Nephron progenitor cell (in vitro differentiated cells): ENCODE results near the gene DCTN4.
A peak's percentile ranks its signal among the peaks of the same experiment; 100 is the strongest.

Source experiments
- DNase-seq: peaks from one replicate; pipeline ENCODE4 v3.0.0; 2021
- H3K27ac Mint-ChIP-seq: 2 replicates; pipeline ENCODE4 v1.8.0; 2021; ENCODE audit warnings: mild to moderate bottlenecking, moderate library complexity, mixed read lengths
- H3K27me3 Mint-ChIP-seq: 2 replicates; pipeline ENCODE4 v1.8.0; 2021; ENCODE audit warnings: mild to moderate bottlenecking, low read depth, mixed read lengths; ENCODE audit not compliant: poor library complexity
- H3K36me3 Mint-ChIP-seq: 2 replicates; pipeline ENCODE4 v1.8.0; 2021; ENCODE audit warnings: low read depth, mixed read lengths
- H3K4me1 Mint-ChIP-seq: 2 replicates; pipeline ENCODE4 v1.8.0; 2021; ENCODE audit warnings: mixed read lengths
- H3K4me3 Mint-ChIP-seq: 2 replicates; pipeline ENCODE4 v1.8.0; 2021; ENCODE audit warnings: mild to moderate bottlenecking, moderate library complexity, mixed read lengths
- H3K9me3 Mint-ChIP-seq: 2 replicates; pipeline ENCODE4 v1.8.0; 2021; ENCODE audit warnings: mild to moderate bottlenecking, moderate library complexity, mixed read lengths
- CTCF ChIP-seq: fragments of 200-600 bp; sonication (generic); IDR thresholded peaks from 2 replicates; pipeline ENCODE4 v1.5.0; 2021; ENCODE audit warnings: antibody characterized with exemption

DCTN4 gene

GRCh38 chr5:150674341-150674821, 84.4 kb downstream of the DCTN4 start:
- no peak for TF ChIP-seq CTCF
- H3K4me1 Mint-ChIP-seq = peaks cover 35% of the 10 kb centered on the region
- peak overlapping the region; percentile 78 for H3K27ac Mint-ChIP-seq
- no peak overlapping the region for H3K4me3 Mint-ChIP-seq
- H3K36me3 Mint-ChIP-seq = peaks cover 10% of the 10 kb centered on the region
- H3K27me3 Mint-ChIP-seq = peaks cover 17% of the 10 kb centered on the region
- H3K9me3 Mint-ChIP-seq = peaks cover 5% of the 10 kb centered on the region
- no peak for DNase-seq

- no peak for DNase-seq
- H3K27me3 Mint-ChIP-seq = peaks cover 17% of the 10 kb centered on the region
- H3K4me3 Mint-ChIP-seq = peak overlapping the region; percentile 84
- H3K36me3 Mint-ChIP-seq = peaks cover 10% of the 10 kb centered on the region
- peaks cover 5% of the 10 kb centered on the region for H3K9me3 Mint-ChIP-seq
- H3K27ac Mint-ChIP-seq = no peak overlapping the region
- no peak for TF ChIP-seq CTCF
- H3K4me1 Mint-ChIP-seq = peaks cover 35% of the 10 kb centered on the region
Observed at GRCh38 chr5:150672884-150673275, 85.9 kb downstream of the DCTN4 start.

GRCh38 chr5:150672237-150672883, 86.5 kb downstream of the DCTN4 start:
- peak; percentile 64 for DNase-seq
- no peak overlapping the region for H3K27ac Mint-ChIP-seq
- peaks cover 7% of the 10 kb centered on the region for H3K36me3 Mint-ChIP-seq
- H3K4me3 Mint-ChIP-seq = peak overlapping the region; percentile 84
- no peak for TF ChIP-seq CTCF
- peaks cover 35% of the 10 kb centered on the region for H3K4me1 Mint-ChIP-seq
- H3K9me3 Mint-ChIP-seq = peaks cover 5% of the 10 kb centered on the region
- H3K27me3 Mint-ChIP-seq = peaks cover 17% of the 10 kb centered on the region

GRCh38 chr5:150671509-150672236, 87.1 kb downstream of the DCTN4 start:
- Mint-ChIP-seq H3K4me1 (peaks cover 35% of the 10 kb centered on the region), H3K27ac (no peak overlapping the region), H3K4me3 (peak overlapping the region; percentile 84), H3K27me3 (peaks cover 17% of the 10 kb centered on the region), H3K9me3 (peaks cover 5% of the 10 kb centered on the region), H3K36me3 (peaks cover 5% of the 10 kb centered on the region)
- no peak for TF ChIP-seq CTCF
- DNase-seq = peak; percentile 45

- peaks cover 17% of the 10 kb centered on the region for H3K27me3 Mint-ChIP-seq
- peaks cover 35% of the 10 kb centered on the region for H3K4me1 Mint-ChIP-seq
- TF ChIP-seq CTCF = no peak
- H3K4me3 Mint-ChIP-seq = peak overlapping the region; percentile 79
- DNase-seq = no peak
- peaks cover 5% of the 10 kb centered on the region for H3K36me3 Mint-ChIP-seq
- no peak overlapping the region for H3K27ac Mint-ChIP-seq
- peaks cover 5% of the 10 kb centered on the region for H3K9me3 Mint-ChIP-seq
Observed at GRCh38 chr5:150670948-150671310, 87.9 kb downstream of the DCTN4 start.
